Testis (tissue), 2 donors: ENCODE data around the gene SH3BP1.

Experiments used
- POLR2A ChIP-seq: fragments of 450-650 bp; IDR thresholded peaks from one replicate; pipeline ENCODE4 v1.6.1; 2017; ENCODE audit warnings: antibody characterized with exemption, mild to moderate bottlenecking, moderate library complexity
- TF ChIP-seq, protein P1 (sequence below), 3 experiments: fragments of 450-650 bp in 2 of 3; fragments of 200-600 bp in 1 of 3; sonication (generic) in 1 of 3; IDR thresholded peaks; one replicate each; pipeline ENCODE4 v1.5.1; 2016 to 2019; ENCODE audit warnings: antibody characterized with exemption in 3 of 3, mild to moderate bottlenecking in 2 of 3, moderate library complexity in 1 of 3

DNA sequence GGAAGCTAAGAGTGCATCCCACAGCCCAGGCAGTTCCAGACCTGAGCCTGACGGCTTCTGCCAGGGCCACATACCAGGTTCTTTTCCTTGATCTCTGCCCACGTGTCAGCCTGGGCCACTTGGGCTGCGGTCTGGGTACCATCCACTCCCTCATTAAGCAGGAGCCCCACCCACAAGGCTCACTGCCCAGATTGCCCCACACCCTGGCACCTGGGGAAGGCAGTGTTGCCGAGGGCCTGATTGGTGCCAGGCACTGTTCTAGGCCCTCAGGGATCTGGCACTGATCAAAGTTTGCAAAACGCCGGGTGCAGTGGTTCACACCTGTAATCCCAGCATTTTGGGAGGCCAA is 15.5 kb upstream of the SH3BP1 start:
- TF ChIP-seq, protein P1, sequence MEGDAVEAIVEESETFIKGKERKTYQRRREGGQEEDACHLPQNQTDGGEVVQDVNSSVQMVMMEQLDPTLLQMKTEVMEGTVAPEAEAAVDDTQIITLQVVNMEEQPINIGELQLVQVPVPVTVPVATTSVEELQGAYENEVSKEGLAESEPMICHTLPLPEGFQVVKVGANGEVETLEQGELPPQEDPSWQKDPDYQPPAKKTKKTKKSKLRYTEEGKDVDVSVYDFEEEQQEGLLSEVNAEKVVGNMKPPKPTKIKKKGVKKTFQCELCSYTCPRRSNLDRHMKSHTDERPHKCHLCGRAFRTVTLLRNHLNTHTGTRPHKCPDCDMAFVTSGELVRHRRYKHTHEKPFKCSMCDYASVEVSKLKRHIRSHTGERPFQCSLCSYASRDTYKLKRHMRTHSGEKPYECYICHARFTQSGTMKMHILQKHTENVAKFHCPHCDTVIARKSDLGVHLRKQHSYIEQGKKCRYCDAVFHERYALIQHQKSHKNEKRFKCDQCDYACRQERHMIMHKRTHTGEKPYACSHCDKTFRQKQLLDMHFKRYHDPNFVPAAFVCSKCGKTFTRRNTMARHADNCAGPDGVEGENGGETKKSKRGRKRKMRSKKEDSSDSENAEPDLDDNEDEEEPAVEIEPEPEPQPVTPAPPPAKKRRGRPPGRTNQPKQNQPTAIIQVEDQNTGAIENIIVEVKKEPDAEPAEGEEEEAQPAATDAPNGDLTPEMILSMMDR (IDR thresholded peaks at IDR 0.05), result no peak
- TF ChIP-seq POLR2A, result no peak
